HG03378 (cell line): ENCODE results near the gene SH3GL1.
A peak's percentile ranks its signal among the peaks of the same experiment; 100 is the strongest.

Experiments used
- ATAC-seq: cut with Tn5 transposase; IDR thresholded peaks from one replicate; pipeline ENCODE4 v1.9.1; 2021; ENCODE audit warnings: mild to moderate bottlenecking, moderate library complexity; ENCODE audit not compliant: unreplicated experiment

SH3GL1 gene

DNA sequence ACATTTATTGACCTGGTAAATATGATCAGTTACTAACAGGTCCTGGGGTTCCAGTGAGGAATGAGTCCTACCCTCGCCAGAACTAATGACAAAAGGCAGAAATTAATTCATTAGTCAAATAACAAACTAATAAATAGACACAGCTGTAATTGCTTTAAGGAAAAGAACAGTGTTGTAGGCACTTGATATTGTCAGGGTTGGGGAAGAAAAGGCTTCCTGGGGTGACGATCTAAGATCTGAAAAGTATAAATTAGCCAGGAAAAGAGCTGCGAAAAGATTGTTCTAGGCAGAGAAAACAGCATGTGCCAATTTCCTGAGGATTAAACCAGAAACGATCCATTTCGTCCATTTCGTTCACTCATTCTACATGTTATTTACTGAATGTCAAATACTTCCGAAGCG, 1.4 kb upstream of the SH3GL1 start:
- ATAC-seq, result no peak

DNA sequence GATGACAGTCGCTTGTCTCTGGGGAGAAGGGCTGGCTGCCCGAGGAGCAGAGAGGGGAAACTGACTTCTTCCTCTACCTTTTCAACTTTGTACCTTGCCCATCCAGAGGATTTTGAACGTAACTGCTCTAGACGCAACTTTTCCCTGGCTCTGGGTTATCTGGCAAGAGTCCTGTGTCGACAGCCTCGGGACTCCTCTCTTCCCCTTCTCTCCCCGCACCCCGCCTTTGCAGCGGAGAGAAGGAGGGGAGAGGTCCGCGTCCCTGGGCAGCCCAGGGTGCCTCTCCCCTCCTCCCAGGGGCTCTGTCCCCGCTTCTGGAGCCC, 574 bp downstream of the SH3GL1 start:
- peak; percentile 5 for ATAC-seq

DNA sequence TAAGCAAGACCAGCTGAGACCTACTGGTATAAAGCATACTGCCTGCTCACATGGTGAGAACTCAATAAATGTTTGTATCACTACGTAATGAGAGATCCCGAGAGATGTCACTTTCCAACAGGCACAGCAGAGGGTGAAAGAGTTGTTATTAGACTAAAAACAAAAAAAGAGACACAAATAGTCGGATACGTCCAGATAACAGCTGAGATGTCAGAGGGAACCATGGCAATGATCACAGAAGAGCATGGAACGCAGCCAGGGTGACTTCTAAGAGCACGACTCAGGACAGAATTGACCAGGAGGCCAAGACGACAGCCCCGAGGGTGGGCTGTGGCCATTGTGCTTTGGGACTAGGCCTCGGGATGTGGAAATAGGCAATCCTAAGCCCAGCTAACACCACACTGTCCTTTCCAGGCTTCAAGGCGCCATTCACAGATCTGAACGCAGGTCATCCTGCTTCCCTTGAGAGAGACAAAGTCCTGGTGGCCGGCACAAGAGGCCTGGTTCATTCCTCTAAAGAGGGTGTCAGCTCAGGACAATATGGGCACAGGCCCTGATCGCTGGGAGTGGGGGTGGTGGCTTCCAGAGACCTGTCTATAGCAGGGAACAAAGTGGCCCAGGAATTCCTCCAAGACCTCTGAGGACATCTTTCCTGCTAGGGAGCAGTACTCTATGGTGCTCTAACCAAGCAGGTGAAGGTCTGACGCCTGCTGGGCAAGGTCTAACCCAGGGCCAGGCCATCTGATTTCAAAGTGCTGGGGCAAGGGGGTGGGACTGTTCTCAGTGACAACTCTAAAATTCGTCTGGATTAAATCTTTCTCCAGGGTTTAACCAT, 3.2 kb downstream of the SH3GL1 start:
- no peak for ATAC-seq

DNA sequence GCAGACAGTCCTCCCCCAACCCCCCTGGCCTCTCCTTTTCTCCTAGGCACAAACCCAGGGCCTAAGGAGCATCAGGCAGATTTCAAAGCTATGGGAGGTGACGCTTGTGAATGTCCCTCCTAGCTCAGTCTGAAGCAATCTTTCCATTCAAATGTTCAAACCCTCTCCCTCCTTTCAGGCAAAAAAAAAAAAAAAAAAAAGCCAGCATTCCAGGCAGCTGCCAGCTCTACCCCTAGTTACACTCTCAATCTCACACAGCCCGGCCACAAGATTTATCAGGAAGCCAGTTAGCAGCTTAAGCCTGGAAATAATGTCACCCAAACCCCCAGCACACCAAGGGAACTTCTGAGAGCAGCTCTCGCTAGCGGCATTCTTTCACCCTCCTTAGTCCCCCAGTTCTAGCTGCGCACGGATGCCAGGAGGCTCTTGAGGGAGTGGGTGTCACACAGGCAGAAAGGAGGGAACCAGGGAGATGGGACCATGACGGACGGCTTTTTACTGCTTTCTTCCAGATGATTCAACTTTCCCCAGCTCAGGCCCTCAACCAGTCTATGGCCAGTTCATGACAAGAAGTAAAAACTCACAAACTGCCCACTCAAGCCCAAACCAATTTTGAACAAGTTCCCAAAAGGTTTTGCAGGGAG, 6.3 kb downstream of the SH3GL1 start:
- ATAC-seq, result no peak

DNA sequence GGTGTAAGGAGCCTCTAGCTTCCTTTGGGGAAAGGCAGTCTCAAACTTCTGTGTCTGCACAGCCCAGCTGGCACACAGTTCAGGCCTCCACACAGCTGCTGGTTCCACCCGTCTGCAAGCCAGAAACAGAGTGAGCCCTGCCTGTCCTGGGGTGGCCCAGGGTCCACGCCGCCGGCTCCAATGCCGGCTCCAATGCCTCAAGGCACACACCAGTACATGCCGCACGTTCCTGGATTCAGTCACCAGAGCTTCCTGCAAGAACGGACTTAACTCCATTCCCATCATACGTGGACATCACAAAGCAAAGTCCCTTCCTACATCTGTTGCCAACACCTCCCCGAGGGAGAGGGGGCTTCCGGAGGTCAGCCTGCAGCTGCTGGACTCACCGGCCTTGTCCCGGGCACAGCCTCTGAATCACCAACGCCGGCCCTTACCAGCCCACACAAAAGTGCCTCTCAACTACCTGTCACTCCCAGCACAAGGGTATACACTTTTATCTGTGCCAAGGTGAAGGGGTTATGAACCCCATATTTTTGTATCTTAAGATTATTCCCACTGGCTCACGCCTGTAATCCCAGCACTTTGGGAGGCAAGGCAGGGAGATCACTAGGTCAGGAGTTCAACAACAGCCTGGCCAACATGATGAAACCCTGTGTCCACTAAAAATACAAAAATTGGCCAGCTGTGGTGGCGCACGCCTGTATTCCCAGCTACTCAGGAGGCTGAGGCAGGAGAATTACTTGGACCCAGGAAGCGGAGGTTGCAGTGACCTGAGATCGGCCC, 8.5 kb downstream of the SH3GL1 start:
- ATAC-seq, result no peak

DNA sequence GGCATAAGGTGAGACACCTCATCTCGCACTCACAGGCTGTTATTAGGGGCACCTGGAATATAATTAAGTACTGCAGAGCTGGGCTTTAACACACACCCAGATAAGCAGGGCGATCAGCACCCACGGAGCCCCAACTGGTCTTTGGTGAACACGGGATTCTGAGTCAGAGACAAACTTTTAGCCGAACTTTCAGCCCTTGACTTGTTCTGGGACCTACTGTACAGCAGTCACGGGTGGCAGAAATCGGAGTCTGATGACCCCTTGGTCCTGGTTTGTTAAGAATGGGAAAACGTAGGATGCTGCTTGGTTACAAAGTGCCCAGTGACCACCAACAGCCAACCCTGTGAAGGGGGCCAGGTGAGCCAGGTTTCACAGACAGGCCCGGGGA, 9.0 kb downstream of the SH3GL1 start:
- no peak for ATAC-seq

DNA sequence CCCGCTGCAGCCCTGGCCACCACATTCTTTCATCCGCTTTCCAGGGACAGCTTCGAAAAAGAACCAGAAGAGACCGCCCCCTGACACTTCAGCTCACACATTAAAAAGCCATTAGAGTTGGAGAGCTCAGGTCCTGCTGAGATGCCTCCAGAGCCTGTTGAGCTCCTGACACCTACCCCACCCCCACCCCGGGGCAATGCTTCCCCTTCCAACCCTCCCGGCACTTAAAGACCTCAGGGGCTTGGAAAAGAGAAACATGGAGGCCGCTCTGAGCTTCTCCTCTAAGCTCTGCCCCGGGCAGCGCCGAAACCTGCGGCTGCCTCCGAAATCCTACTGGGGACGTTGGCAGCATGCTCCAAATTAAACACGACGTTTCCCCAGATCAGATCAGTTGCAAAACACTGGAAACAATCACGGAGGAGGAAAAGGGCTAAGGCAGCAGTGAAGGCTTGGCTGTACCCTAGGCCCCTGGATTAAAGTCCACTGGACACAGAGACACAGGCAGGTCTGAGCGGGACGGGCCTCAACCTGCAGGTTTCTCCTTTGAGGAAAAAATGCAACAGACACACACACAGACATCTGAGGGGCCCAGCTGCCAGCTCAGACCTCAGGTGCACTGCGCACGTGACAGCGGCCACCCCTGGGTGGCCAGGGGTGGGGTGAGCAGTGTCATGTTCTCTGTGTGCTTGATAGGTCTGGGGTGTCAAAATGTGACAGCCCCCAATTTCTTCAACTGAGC, 9.6 kb downstream of the SH3GL1 start:
- ATAC-seq, result no peak

DNA sequence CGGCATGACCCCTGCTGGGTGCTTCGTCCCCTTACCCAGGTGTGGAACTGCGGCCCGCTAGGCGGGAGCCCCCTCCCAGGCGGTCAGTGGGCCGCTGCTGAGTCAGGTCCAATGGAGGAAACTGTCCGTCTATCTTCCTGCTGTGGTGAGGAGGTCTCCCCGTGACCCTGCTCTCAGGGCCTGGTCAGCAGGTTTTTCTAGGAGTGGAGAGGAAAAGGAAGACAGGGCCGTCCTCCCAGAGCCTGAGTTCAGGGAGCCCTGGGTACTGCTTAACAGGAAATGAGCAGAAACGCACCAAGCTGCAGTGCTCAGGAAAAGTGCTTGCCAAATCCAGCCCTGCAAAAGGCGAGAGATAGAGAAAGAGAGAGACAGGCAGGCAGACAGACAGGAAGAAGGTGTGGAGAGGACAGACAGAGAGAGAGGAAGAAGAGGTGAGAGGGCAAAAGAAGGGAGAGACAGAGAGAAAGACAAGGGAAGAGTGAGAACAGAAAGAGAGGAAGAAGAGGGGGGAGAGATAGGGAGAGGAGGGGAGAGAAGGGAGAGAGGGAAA, 10.3 kb downstream of the SH3GL1 start:
- ATAC-seq, result no peak

DNA sequence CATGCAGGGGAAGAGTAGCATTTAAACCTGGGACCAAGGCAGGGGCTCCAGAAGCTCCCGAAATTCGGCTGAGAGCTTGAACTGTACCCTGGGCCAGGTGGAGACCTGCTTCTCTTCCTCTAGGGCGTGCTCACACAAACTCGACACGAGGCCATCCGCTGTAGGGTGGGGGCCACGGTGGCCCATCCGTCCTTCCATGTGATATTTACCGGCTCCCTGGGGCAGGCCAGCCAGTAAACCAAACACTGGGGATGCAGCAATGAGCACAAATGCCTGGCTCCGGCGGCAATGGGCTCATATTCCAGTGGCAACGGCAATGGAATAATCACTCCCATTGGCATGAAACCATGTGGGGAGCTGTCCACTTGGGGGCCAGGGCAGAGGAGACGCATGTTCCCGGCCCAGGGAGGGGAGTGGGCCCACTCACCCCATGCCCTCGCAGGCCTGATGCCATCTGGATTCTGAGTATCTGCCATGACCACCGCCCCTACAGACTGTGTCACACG, 10.8 kb downstream of the SH3GL1 start:
- no peak for ATAC-seq

DNA sequence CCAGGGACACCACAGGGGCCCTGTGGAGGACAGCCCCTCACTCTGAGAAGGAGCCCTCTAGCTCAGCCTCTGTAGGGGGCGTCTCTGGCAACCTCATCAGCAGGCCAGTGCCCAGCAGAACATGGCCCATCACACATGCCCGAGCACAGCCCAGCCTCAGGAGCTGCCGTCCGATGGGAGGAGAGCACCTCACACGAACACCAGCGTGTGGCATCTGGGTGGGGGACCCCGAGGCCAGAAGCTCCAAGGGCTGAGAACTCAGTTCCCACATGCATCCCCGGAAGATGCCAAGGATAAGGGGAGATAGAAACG, 11.3 kb downstream of the SH3GL1 start:
- no peak for ATAC-seq

DNA sequence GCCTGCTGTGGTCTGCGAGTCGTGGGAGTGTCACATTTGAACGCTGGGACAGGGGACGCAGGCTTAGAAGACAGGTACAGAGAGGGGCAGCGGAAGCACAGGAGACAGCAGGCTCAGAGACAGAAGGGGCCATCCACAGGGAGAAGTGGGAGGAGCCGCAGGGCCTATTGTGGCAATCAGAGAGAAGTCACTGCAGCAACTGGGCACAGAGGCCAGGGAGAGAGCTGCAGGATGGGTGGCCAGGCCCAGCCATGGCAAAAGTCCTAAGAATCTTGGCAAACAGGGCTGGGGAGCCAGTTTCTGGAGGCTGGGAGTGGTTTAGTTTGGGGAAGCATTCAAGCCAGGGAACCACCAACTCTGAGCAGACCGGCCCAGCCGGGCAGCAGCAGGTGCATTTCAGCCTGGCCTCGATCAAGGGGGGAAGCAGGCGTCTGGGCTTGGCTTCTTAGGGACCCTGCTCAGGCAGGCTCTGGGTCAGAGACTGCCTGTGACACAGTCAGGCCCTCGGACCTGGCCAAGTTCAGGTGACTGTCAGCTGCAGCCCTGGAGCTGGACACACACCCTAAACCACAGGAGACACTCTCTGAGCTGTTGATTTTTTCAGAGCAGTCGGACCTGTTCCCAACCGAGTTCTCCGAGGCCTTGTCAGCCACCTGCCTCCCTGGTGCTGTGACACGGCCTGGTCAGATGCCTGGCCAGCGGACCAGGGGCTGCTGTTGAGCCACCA, 11.8 kb downstream of the SH3GL1 start:
- ATAC-seq, result no peak

DNA sequence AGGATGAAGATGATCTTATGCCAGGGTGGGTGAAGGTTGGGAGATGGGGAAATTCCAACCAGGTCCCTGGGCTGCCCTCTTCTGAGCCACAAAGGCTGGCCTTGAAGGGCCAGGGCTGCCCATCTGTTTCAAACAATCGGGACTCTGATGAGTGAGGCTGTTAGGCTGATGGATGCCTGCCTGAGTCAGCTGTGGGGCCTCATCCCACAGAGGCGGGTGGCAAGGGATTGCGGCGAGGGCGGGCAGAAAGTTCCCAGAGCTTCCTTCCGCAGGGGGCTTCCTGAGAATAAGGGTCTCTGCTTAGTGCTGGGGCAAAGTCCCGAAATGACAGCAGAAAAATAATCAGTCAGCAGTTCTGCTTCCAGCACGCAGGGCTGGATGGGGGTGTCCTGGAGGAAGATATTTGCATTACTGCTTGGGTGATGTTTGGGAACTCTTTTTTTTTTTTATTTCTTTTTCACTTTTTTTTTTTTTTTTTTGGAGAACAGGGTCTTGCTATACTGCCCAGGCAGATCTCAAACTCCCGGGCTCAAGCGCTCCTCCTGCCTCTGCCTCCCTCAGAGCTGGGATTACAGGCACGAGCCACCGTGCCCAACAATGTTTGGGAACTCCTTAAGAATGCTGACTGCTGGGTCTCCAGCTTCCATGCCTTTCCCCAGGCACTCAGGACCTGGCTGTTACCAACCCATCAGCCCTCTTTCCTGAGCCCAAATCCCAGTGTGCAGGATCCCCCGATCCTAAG, 14.1 kb downstream of the SH3GL1 start:
- no peak for ATAC-seq

DNA sequence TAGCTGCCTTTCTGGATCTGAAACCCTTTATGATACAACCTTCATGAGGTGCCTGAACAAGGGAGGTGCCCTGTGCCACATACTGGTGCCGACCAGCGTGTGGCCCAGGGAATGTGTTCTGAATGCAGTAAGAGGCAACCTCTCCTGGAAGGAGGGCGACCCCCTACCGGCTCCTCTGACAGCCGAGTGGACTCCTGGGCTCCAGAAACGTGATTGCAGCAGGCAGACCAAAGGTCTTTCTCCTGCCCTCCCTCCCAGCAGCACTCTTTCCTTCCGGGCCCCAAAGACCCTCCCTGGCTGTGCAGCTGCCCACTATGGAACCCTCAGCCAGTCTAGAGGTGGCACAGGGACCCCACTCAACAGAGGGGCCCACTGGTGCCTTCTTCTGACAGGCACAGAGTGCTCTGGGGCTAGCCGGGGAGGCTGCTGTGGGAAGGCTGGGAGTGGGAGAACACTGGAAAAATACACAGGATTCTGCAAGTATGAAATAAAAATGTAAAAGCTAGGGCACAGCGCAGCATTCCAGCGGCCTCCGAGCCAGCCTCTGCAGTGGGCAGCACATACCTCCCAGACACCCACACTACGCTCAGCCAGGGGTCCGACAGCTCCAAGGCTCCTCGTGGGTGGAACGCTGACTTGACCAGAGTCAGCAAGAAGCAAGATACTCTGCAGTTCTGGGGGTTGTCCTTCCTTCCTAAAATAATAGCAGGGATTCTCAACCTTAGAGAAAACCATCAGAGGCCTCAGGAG, 14.9 kb downstream of the SH3GL1 start:
- no peak for ATAC-seq

DNA sequence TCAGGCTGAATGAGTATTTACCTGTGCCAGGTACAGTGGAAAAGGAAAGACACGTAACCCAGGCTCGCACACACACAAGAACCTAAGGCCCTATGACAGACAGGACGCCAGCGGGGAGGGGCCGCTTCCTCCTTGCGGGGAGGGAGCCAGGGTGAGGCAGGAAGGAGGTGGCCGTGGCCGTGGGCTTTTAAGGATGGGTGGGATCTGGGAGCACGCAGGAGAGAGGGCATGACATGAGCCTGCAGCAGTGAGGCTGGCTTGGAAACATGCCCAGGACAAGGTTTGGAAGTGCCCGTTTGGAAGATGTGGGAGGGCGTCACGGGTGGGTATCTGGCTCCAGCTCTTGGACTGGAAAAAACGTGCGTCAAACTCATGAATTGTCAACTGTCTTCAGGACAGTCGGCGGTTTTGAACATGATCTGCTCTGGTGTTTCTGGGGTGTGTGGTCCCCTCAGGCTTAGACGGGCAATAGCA, 20.1 kb downstream of the SH3GL1 start:
- ATAC-seq, result no peak

DNA sequence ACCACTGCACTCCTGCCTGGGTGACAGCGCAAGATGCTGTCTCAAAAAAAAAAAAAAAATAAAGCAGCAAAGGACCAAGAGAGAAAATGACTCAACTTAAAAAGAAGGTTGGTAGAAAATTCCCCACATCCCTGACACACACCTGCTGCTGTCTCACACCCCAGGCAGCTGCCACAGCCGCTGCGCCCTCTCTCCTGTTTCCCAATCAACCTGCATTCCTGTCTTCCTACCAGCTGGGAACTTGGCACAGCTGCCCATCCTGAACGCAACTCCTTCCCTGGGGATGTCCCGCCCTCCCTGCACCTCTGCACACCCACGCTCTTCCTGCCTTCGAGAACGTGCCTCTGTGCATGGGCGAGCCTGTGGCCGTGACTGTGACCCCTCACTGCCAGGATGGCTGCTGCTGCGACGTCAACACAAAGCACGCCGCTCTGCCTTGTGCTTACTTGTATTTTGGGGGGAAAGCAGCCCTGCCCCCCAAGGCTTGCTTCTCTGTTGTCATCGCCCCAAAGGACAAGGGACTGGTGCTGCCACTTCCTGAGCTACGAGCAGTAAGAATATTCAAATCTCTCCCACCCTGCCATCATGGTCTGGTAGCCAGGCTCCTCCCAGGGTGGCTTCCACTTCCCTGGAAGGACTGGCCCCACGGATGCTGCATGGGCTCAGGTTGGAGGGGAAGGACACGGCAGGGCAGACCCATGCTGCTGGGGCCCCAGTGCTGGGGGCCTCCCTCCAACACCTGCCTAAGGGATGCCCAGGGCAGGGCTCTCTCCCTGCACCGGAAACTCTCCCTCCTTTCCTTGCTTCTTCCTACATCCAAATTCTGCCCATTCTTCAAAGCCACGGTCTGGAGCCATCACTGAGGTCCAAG, 20.7 kb downstream of the SH3GL1 start:
- ATAC-seq, result no peak

DNA sequence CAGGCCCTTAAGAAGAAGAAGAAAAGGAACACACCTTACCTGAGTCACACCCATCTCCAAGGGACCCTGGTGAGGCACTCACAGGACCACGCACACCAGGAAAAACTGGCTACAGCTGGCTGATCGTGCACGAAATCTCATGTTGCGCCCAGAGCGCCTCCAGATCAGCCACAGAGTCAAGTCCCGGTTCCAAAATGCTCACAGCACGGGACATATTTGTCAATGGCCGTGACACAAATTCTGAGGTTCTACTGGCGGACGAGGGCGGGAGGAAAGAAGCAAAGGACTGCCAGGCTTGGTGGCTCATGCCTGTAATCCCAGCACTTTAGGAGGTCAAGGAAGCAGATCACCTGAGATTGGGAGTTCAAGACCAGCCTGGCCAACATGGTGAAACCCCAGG, 21.5 kb downstream of the SH3GL1 start:
- no peak for ATAC-seq

DNA sequence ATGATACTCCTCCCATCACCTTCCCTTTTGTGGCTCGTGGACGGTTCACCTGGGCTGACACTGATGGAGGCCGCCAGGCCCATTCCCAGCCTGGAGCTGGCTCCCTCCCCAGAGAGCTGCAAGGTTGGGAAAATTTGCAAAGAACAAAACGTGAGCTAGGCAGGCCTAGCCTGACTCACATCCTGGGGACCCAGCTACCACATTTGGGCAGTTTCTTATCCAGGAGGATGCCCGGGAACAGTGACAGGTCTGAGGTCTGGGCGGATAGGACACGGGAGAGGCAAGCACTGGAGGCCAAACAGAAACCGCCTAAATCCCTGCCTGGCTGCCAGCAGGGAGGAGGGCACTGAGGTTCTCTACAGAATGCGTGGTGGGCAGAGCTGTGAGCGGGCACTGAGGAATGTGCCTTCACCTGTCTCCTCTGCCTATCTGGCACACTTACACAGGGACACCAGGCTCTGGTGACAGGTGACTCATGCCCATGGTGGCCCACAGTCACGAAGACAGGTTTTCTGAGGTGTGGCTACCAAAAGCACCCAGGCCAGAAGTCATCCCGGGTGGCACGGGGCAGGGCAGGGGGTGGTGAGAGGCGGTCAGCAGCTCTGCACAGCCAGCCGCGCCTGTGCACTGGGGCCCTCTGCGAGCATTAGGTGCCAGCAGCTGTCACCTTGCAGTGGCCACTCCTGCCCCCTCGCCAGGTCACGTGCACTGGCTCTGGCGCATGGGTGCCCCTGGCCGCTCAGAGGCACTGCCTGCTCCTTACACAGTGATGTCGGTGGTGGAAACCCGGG, 23.2 kb downstream of the SH3GL1 start:
- no peak for ATAC-seq
